Left lung (tissue), 10 donors: ENCODE data around the gene ST14. TPM values are rescaled to one million over a fixed set of nuclear protein-coding genes. Genes with fewer than 3 reads are reported as not detected.

Experiments
- ATAC-seq: fragments of 200-7000 bp; cut with Tn5 transposase; one replicate; pipeline ENCODE4 v1.9.1; 2020; ENCODE audit warnings: moderate library complexity
- DNase-seq, 4 donors: peaks; one replicate each; pipeline ENCODE4 v3.0.0-alpha.2; 2013 to 2020
- H3K27ac ChIP-seq, 2 donors: fragments of 200-600 bp; sonication (generic) in 1 of 2; one replicate each; pipeline versions ENCODE4 v1.5.0 to v1.8.0; 2020 to 2021
- H3K27me3 ChIP-seq, 2 donors: fragments of 200-600 bp; sonication (generic) in 1 of 2; one replicate each; pipeline versions ENCODE4 v1.5.0 to v1.8.0; 2020 to 2021
- H3K36me3 ChIP-seq, 2 donors: fragments of 200-600 bp; sonication (generic) in 1 of 2; one replicate each; pipeline versions ENCODE4 v1.5.0 to v1.8.0; 2020 to 2021
- H3K4me1 ChIP-seq, 2 donors: fragments of 200-600 bp; one replicate each; pipeline ENCODE4 v1.8.0; 2021
- H3K4me3 ChIP-seq, 2 donors: fragments of 200-600 bp; sonication (generic) in 1 of 2; one replicate each; pipeline versions ENCODE4 v1.5.0 to v1.8.0; 2020 to 2021; ENCODE audit warnings: mild to moderate bottlenecking in 1 of 2
- H3K9me3 ChIP-seq, 2 donors: fragments of 200-600 bp; sonication (generic) in 1 of 2; one replicate each; pipeline versions ENCODE4 v1.5.0 to v1.8.0; 2020 to 2021
- CTCF ChIP-seq, 2 donors: fragments of 200-600 bp; sonication (generic) in 1 of 2; IDR thresholded peaks; one replicate each; pipeline versions ENCODE4 v1.5.0 to v1.8.0; 2021; ENCODE audit warnings: antibody characterized with exemption in 2 of 2
- intact Hi-C, 2 donors: fragments of 100-400 bp; cut with DNase I; formaldehyde crosslinking; loops; one replicate each; pipeline versions ENCODE4 v1.11.2 to v1.14.2; 2022
- polyA plus RNA-seq, 6 donors: library from polyadenylated mRNA; unstranded; fragments of 120-200 nt; gene quantifications; one replicate each; pipeline ENCODE4 v1.2.1, GENCODE V29; 2013; ENCODE audit not compliant: insufficient read length in 6 of 6
- total RNA-seq, 2 donors: library from RNA; stranded (reverse); fragmentation: NEBNext Ultra II Directional; extraction: Animal tissue kit (Norgen Biotek cat#: 25700); gene quantifications; one replicate each; pipeline ENCODE4 v1.2.1, GENCODE V29; 2021
- donor health status: DM: no; HTN: yes; CAD: no.
- donor health status: DM: no; HTN: no; CAD: no.

Gene ST14
- total and polyA plus RNA-seq, 8 donors: 30.6 to 107 (median 37.8) TPM

GRCh38 chr11:130216221-130216550, 56.6 kb downstream of the ST14 start:
- Histone ChIP-seq H3K27me3 (no peaks in the 10 kb centered on the region), H3K9me3 (no peaks in the 10 kb centered on the region), H3K4me1 (peaks cover 0 to 9% of the 10 kb centered on the region in 2 donors), H3K27ac (no peak overlapping the region), H3K36me3 (no peaks in the 10 kb centered on the region), H3K4me3 (no peak overlapping the region)
- ATAC-seq (no peak), DNase-seq (no peak)
- TF ChIP-seq CTCF (IDR thresholded peaks at IDR 0.05): no peak
- intact Hi-C loops: loop anchor here in 1 of 2 donors (10.0 kb wide), 1 partner anchor 209 kb away; the partner anchor contains the start of gene ADAMTS8

GRCh38 chr11:130216591-130217132, 57.1 kb downstream of the ST14 start:
- intact Hi-C loops: loop anchor here in 1 of 2 donors (10.0 kb wide), 1 partner anchor 208 kb away; the partner anchor contains the start of gene ADAMTS8
- no peaks in the 10 kb centered on the region for H3K36me3 ChIP-seq
- no peak overlapping the region for H3K27ac ChIP-seq
- no peak for ATAC-seq
- no peaks in the 10 kb centered on the region for H3K27me3 ChIP-seq
- no peaks in the 10 kb centered on the region for H3K9me3 ChIP-seq
- no peak overlapping the region for H3K4me3 ChIP-seq
- TF ChIP-seq CTCF (IDR thresholded peaks at IDR 0.05): no peak
- DNase-seq: no peak
- peaks cover 0 to 9% of the 10 kb centered on the region in 2 donors for H3K4me1 ChIP-seq

DNA sequence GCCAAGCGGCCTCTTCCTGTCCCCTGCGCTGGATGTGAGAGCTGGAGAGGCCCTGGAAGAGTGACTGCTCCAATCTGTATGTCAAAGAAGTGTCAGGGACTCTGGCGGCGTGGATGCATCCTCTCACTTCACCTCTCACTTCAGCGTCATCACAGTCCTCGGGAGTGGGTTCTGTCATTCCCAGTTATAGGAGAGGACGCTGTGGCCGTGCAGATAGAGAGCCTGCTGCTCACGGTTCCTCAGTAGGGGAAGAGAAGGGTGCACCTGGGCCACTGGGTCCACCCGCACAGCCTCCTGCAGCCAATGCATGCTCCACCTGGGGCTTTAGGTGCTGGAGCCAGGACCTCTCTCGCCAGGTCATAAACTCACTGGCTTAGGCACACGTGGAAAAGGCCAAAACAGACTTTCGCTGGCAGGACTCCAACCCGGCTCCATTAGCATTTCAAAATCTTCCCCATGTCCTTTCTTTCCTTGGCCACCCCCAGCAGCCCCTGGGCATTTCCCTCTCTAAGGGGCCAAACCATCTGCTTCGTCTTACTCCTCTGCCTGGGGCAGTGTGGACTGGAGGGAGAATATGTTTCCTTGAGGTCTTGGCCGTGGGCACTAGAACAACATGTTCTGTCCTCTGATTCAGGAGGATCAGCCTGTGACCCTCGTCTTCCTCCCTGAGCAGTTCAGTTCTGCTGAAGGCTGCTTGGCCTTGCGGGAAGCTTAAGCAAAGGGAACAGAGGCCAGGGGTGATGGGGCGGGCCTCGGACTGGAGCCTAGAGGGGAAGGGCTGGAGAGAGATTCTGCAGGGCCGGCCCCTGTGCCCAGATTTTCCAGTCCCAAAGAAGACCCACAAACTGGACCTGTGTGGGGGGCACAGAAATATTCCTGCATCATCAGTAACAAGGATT, 57.8 kb downstream of the ST14 start:
- Histone ChIP-seq H3K27ac (no peak overlapping the region), H3K4me1 (peaks cover 0 to 9% of the 10 kb centered on the region in 2 donors), H3K4me3 (no peak overlapping the region), H3K9me3 (no peaks in the 10 kb centered on the region), H3K27me3 (no peaks in the 10 kb centered on the region), H3K36me3 (no peaks in the 10 kb centered on the region)
- DNase-seq: no peak
- no peak for ATAC-seq
- intact Hi-C loops: loop anchor here in 1 of 2 donors (10.0 kb wide), 1 partner anchor 207 kb away; the partner anchor contains the start of gene ADAMTS8
- TF ChIP-seq CTCF (IDR thresholded peaks at IDR 0.05): no peak

DNA sequence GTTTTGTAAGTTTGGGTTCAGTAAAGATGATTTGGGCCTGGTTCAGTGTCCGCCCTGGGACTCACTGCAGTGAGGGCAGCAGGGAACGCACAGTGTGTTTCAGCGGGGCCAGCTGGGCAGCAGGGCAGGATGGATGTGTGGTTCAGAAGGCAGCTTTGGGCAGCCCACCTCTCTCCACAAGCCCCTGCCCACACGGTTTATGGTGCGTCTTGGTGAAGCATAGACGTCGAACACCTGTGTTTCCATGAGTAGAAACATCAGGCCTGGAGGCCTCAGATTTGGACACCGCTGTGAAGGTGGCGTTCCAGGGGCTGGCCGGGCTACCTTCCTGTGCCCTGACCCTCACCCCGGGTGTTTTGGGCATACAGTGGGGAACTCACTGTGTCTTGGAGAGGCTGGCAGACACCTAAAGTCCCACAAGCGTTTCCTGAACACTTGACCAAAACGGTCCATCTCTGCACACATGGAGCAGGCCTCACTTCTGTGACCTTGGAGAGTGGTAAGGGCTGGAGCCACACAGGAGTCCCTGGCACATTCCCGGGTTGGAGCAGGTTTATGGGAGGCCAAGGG, 59.0 kb downstream of the ST14 start:
- no peaks in the 10 kb centered on the region for H3K9me3 ChIP-seq
- no peaks in the 10 kb centered on the region for H3K4me1 ChIP-seq
- no peaks in the 10 kb centered on the region for H3K36me3 ChIP-seq
- H3K4me3 ChIP-seq: no peak overlapping the region
- DNase-seq: no peak
- ATAC-seq: no peak
- TF ChIP-seq CTCF (IDR thresholded peaks at IDR 0.05): no peak
- no peak overlapping the region for H3K27ac ChIP-seq
- intact Hi-C loops: loop anchor here in 1 of 2 donors (10.0 kb wide), 1 partner anchor 206 kb away; the partner anchor contains the start of gene ADAMTS8
- H3K27me3 ChIP-seq: no peaks in the 10 kb centered on the region

DNA sequence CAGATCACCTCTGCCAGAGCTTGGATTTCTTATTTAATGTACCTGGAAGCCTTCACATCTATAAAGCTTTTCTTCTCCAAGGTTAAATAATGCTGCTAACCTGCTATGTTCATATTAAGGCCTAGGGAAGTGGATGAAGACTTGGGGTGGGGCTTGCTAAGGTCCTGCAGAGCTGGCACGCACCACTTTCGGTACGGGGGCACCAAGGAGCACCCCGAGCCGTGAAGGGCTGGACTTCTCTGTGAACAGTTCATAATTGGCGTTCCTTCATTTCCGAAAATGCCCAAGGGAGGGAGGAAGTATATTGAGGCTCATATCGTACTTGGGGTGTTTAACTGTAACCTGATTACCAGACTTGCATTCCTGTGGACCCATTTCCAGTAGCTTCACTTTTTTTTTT, 59.6 kb downstream of the ST14 start:
- Histone ChIP-seq H3K4me1 (no peaks in the 10 kb centered on the region), H3K9me3 (no peaks in the 10 kb centered on the region), H3K27ac (no peak overlapping the region), H3K27me3 (no peaks in the 10 kb centered on the region), H3K36me3 (no peaks in the 10 kb centered on the region), H3K4me3 (no peak overlapping the region)
- TF ChIP-seq CTCF (IDR thresholded peaks at IDR 0.05): no peak
- intact Hi-C loops: loop anchor here in 1 of 2 donors (10.0 kb wide), 1 partner anchor 206 kb away; the partner anchor contains the start of gene ADAMTS8
- DNase-seq: no peak
- no peak for ATAC-seq
